SK-N-SH treated with all-trans-retinoic acid at 6 μM for 48 hours (cell line): ENCODE measurements around the gene PRR13.

Source experiments
- ATAC-seq: fragments of 200-7000 bp; cut with Tn5 transposase; 3 replicates; pipeline ENCODE4 v1.9.1; 2020; ENCODE audit warnings: mild to moderate bottlenecking, moderate library complexity
- ARNTL ChIP-seq: fragments of 450-650 bp; formaldehyde crosslinking; IDR thresholded peaks from 2 replicates; pipeline ENCODE4 v1.5.0; 2020; ENCODE audit warnings: low read depth, mild to moderate bottlenecking, moderate library complexity, borderline replicate concordance
- CSDC2 ChIP-seq: fragments of 250-450 bp; sonication (Bioruptor Pico); IDR thresholded peaks from 2 replicates; pipeline ENCODE4 v1.5.0; 2020; ENCODE audit warnings: mild to moderate bottlenecking, moderate library complexity
- ESRRG ChIP-seq: fragments of 250-450 bp; sonication (Bioruptor Pico); IDR thresholded peaks from 2 replicates; pipeline ENCODE4 v1.6.1; 2021; ENCODE audit warnings: mild to moderate bottlenecking
- GLIS3 ChIP-seq: fragments of 250-450 bp; sonication (Bioruptor Pico); IDR thresholded peaks from 2 replicates; pipeline ENCODE4 v1.5.0; 2020; ENCODE audit warnings: mild to moderate bottlenecking, moderate library complexity
- ISL1 ChIP-seq: fragments of 250-450 bp; sonication (Bioruptor Pico); IDR thresholded peaks from 2 replicates; pipeline ENCODE4 v2.1.2; 2022; ENCODE audit warnings: mild to moderate bottlenecking, moderate library complexity
- OSR1 ChIP-seq: fragments of 250-450 bp; sonication (Bioruptor Pico); IDR thresholded peaks from 2 replicates; pipeline ENCODE4 v1.8.0; 2022; ENCODE audit warnings: moderate library complexity, mild to moderate bottlenecking, inconsistent platforms
- PPARA ChIP-seq: fragments of 250-450 bp; sonication (Bioruptor Pico); IDR thresholded peaks from 2 replicates; pipeline ENCODE4 v1.5.0; 2020; ENCODE audit warnings: mild to moderate bottlenecking, borderline replicate concordance
- RARB ChIP-seq: fragments of 250-450 bp; sonication (Bioruptor Pico); IDR thresholded peaks from 2 replicates; pipeline ENCODE4 v1.8.0; 2021; ENCODE audit warnings: mild to moderate bottlenecking, moderate library complexity
- SNAI2 ChIP-seq: fragments of 250-450 bp; sonication (Bioruptor Pico); IDR thresholded peaks from 2 replicates; pipeline ENCODE4 v1.5.0; 2020; ENCODE audit warnings: mild to moderate bottlenecking, moderate library complexity
- TCF4 ChIP-seq: fragments of 250-450 bp; sonication (Bioruptor Pico); IDR thresholded peaks from 2 replicates; pipeline ENCODE4 v1.8.0; 2021; ENCODE audit warnings: mild to moderate bottlenecking, moderate library complexity, borderline replicate concordance
- TOX ChIP-seq: fragments of 250-450 bp; sonication (Bioruptor Pico); IDR thresholded peaks from 2 replicates; pipeline ENCODE4 v1.8.0; 2021; ENCODE audit warnings: mild to moderate bottlenecking, moderate library complexity, borderline replicate concordance
- ZC3H10 ChIP-seq: fragments of 250-450 bp; sonication (Bioruptor Pico); IDR thresholded peaks from 2 replicates; pipeline ENCODE4 v1.5.1; 2021; ENCODE audit warnings: mild to moderate bottlenecking, moderate library complexity
- ZFP3 ChIP-seq: fragments of 250-450 bp; sonication (Bioruptor Pico); IDR thresholded peaks from 2 replicates; pipeline ENCODE4 v1.5.0; 2020; ENCODE audit warnings: mild to moderate bottlenecking, moderate library complexity
- ZFP30 ChIP-seq: fragments of 450-650 bp; formaldehyde crosslinking; IDR thresholded peaks from 2 replicates; pipeline ENCODE4 v1.5.0; 2022; ENCODE audit warnings: mild to moderate bottlenecking, moderate library complexity
- ZNF565 ChIP-seq: fragments of 450-650 bp; formaldehyde crosslinking; conservative IDR thresholded peaks from 2 replicates; pipeline ENCODE4 v1.5.0; 2020; ENCODE audit warnings: low read depth, mild to moderate bottlenecking, moderate library complexity
- ZNF70 ChIP-seq: fragments of 450-650 bp; formaldehyde crosslinking; IDR thresholded peaks from 2 replicates; pipeline ENCODE4 v1.5.0; 2020; ENCODE audit warnings: mild to moderate bottlenecking, moderate library complexity
- ZNF8 ChIP-seq: fragments of 450-650 bp; formaldehyde crosslinking; IDR thresholded peaks from 2 replicates; pipeline ENCODE4 v1.5.0; 2020; ENCODE audit warnings: mild to moderate bottlenecking, moderate library complexity
- TF ChIP-seq, protein P1 (sequence below): fragments of 250-450 bp; sonication (Bioruptor Pico); IDR thresholded peaks from 2 replicates; pipeline ENCODE4 v1.5.0; 2020; ENCODE audit warnings: mild to moderate bottlenecking, moderate library complexity
- TF ChIP-seq, protein P2 (sequence below): fragments of 250-450 bp; sonication (Bioruptor Pico); IDR thresholded peaks from 2 replicates; pipeline ENCODE4 v1.5.1; 2020; ENCODE audit warnings: low read depth, mild to moderate bottlenecking, moderate library complexity
- TF ChIP-seq, protein P3 (sequence below): fragments of 250-450 bp; sonication (Bioruptor Pico); IDR thresholded peaks from 2 replicates; pipeline ENCODE4 v1.8.0; 2021; ENCODE audit warnings: low read depth, mild to moderate bottlenecking, moderate library complexity, borderline replicate concordance
- TF ChIP-seq, protein P4 (sequence below): fragments of 250-450 bp; sonication (Bioruptor Pico); IDR thresholded peaks from 2 replicates; pipeline ENCODE4 v1.5.1; 2021; ENCODE audit warnings: mild to moderate bottlenecking, moderate library complexity

PRR13 gene

DNA sequence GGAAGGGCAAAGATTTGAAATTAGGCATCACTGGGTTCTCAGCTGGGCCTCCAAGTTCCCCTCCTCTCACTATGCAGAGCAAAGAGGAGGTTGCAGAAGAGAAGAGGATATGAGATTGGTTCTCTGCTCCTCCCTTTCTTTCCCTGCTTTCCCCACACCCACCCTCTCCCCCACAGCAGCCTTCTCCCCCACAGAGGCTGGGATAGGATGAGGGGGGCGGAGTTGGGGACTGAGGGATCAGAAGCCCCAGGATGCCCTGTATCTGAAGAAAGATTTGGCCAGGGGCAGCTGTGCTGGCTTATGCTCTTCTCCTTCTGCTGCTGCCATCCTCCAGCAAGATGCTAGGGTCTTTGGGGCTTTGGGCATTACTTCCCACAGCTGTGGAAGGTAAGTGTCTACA lies 17.9 kb upstream of the PRR13 start, which contains the start of gene AMHR2:
Gene AMHR2, plus strand, starts transcription at position 259 of the 400 bp plus-strand sequence. Its CDS starts 80 bp downstream, at position 339.
- ATAC-seq: no peak
- TF ChIP-seq PPARA (CRISPR knock-in tag): no peak
- TF ChIP-seq ISL1 (CRISPR knock-in tag): no peak
- TF ChIP-seq SNAI2 (CRISPR knock-in tag): no peak
- TF ChIP-seq TCF4 (CRISPR knock-in tag): no peak
- TF ChIP-seq, protein P1, sequence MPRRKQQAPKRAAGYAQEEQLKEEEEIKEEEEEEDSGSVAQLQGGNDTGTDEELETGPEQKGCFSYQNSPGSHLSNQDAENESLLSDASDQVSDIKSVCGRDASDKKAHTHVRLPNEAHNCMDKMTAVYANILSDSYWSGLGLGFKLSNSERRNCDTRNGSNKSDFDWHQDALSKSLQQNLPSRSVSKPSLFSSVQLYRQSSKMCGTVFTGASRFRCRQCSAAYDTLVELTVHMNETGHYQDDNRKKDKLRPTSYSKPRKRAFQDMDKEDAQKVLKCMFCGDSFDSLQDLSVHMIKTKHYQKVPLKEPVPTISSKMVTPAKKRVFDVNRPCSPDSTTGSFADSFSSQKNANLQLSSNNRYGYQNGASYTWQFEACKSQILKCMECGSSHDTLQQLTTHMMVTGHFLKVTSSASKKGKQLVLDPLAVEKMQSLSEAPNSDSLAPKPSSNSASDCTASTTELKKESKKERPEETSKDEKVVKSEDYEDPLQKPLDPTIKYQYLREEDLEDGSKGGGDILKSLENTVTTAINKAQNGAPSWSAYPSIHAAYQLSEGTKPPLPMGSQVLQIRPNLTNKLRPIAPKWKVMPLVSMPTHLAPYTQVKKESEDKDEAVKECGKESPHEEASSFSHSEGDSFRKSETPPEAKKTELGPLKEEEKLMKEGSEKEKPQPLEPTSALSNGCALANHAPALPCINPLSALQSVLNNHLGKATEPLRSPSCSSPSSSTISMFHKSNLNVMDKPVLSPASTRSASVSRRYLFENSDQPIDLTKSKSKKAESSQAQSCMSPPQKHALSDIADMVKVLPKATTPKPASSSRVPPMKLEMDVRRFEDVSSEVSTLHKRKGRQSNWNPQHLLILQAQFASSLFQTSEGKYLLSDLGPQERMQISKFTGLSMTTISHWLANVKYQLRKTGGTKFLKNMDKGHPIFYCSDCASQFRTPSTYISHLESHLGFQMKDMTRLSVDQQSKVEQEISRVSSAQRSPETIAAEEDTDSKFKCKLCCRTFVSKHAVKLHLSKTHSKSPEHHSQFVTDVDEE (CRISPR knock-in tag): no peak
- no peak for TF ChIP-seq ZC3H10 (CRISPR knock-in tag)
- TF ChIP-seq TOX (CRISPR knock-in tag): no peak
- no peak for TF ChIP-seq GLIS3
- TF ChIP-seq ZNF8: no peak
- no peak for TF ChIP-seq ARNTL (CRISPR knock-in tag)
- no peak for TF ChIP-seq ZFP3 (CRISPR knock-in tag)
- no peak for TF ChIP-seq CSDC2 (CRISPR knock-in tag)
- TF ChIP-seq, protein P2, sequence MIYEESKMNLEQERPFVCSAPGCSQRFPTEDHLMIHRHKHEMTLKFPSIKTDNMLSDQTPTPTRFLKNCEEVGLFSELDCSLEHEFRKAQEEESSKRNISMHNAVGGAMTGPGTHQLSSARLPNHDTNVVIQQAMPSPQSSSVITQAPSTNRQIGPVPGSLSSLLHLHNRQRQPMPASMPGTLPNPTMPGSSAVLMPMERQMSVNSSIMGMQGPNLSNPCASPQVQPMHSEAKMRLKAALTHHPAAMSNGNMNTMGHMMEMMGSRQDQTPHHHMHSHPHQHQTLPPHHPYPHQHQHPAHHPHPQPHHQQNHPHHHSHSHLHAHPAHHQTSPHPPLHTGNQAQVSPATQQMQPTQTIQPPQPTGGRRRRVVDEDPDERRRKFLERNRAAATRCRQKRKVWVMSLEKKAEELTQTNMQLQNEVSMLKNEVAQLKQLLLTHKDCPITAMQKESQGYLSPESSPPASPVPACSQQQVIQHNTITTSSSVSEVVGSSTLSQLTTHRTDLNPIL (CRISPR knock-in tag): no peak
- TF ChIP-seq ZFP30: no peak
- no peak for TF ChIP-seq ZNF70
- TF ChIP-seq OSR1 (CRISPR knock-in tag): no peak
- TF ChIP-seq ESRRG (CRISPR knock-in tag): no peak
- TF ChIP-seq, protein P3, sequence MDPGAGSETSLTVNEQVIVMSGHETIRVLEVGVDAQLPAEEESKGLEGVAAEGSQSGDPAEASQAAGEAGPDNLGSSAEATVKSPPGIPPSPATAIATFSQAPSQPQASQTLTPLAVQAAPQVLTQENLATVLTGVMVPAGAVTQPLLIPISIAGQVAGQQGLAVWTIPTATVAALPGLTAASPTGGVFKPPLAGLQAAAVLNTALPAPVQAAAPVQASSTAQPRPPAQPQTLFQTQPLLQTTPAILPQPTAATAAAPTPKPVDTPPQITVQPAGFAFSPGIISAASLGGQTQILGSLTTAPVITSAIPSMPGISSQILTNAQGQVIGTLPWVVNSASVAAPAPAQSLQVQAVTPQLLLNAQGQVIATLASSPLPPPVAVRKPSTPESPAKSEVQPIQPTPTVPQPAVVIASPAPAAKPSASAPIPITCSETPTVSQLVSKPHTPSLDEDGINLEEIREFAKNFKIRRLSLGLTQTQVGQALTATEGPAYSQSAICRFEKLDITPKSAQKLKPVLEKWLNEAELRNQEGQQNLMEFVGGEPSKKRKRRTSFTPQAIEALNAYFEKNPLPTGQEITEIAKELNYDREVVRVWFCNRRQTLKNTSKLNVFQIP (CRISPR knock-in tag): no peak
- no peak for TF ChIP-seq RARB (CRISPR knock-in tag)

DNA sequence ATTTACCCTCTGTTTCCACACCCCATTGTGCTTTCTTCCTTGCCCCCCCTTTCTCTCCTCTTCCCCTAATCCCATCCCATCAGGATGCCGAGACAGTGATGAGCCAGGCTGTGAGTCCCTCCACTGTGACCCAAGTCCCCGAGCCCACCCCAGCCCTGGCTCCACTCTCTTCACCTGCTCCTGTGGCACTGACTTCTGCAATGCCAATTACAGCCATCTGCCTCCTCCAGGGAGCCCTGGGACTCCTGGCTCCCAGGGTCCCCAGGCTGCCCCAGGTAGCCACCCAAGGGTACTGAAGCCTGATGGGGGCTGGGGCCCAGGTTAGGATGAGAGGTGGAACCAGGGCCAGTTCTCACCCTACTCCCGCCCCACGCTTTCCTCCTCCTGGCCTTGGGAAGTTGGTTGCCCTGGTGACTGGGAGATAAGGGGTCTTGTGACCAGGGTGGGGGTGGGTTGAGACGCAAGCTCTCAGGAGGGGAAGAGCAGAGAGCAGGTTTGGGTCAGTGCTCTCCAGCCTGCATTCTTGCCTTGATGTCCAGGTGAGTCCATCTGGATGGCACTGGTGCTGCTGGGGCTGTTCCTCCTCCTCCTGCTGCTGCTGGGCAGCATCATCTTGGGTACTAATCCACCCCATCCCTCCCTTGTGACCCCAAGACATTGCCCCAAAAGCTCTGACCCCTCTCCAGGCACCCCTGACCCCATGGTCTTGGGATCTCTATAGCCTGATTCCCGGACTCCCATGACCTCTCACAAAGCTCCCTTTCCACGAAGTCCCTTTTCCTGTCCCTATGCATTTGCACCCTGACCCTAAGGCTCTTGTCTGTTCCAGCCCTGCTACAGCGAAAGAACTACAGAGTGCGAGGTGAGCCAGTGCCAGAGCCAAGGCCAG lies 16.7 kb upstream of the PRR13 start:
- TF ChIP-seq TOX (CRISPR knock-in tag) (no peak), CSDC2 (CRISPR knock-in tag) (no peak), SNAI2 (CRISPR knock-in tag) (no peak), TCF4 (CRISPR knock-in tag) (no peak), ESRRG (CRISPR knock-in tag) (no peak), OSR1 (CRISPR knock-in tag) (no peak), ISL1 (CRISPR knock-in tag) (no peak), ARNTL (CRISPR knock-in tag) (no peak), ZNF565 (no peak), RARB (CRISPR knock-in tag) (no peak)
- TF ChIP-seq, protein P3 (CRISPR knock-in tag): no peak
- TF ChIP-seq, protein P4, sequence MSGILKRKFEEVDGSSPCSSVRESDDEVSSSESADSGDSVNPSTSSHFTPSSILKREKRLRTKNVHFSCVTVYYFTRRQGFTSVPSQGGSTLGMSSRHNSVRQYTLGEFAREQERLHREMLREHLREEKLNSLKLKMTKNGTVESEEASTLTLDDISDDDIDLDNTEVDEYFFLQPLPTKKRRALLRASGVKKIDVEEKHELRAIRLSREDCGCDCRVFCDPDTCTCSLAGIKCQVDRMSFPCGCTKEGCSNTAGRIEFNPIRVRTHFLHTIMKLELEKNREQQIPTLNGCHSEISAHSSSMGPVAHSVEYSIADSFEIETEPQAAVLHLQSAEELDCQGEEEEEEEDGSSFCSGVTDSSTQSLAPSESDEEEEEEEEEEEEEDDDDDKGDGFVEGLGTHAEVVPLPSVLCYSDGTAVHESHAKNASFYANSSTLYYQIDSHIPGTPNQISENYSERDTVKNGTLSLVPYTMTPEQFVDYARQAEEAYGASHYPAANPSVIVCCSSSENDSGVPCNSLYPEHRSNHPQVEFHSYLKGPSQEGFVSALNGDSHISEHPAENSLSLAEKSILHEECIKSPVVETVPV: no peak
- TF ChIP-seq, protein P2 (CRISPR knock-in tag): no peak
- TF ChIP-seq, protein P1 (CRISPR knock-in tag): no peak
- no peak for ATAC-seq
